Left lung (tissue), 10 donors: ENCODE results near the gene NSUN3. TPM values are rescaled to one million over a fixed set of nuclear protein-coding genes. Genes with fewer than 3 reads are reported as not detected.
"Not testable (repeated sequence)": the region's sequence is repeated elsewhere in the genome, so short reads cannot be mapped to it uniquely, and the experiment has no call there.

ENCODE experiments used
- ATAC-seq: fragments of 200-7000 bp; cut with Tn5 transposase; one replicate; pipeline ENCODE4 v1.9.1; 2020; ENCODE audit warnings: moderate library complexity
- DNase-seq, 4 donors: peaks; one replicate each; pipeline ENCODE4 v3.0.0-alpha.2; 2013 to 2020
- H3K27ac ChIP-seq, 2 donors: fragments of 200-600 bp; sonication (generic) in 1 of 2; one replicate each; pipeline versions ENCODE4 v1.5.0 to v1.8.0; 2020 to 2021
- H3K27me3 ChIP-seq, 2 donors: fragments of 200-600 bp; sonication (generic) in 1 of 2; one replicate each; pipeline versions ENCODE4 v1.5.0 to v1.8.0; 2020 to 2021
- H3K36me3 ChIP-seq, 2 donors: fragments of 200-600 bp; sonication (generic) in 1 of 2; one replicate each; pipeline versions ENCODE4 v1.5.0 to v1.8.0; 2020 to 2021
- H3K4me1 ChIP-seq, 2 donors: fragments of 200-600 bp; one replicate each; pipeline ENCODE4 v1.8.0; 2021
- H3K4me3 ChIP-seq, 2 donors: fragments of 200-600 bp; sonication (generic) in 1 of 2; one replicate each; pipeline versions ENCODE4 v1.5.0 to v1.8.0; 2020 to 2021; ENCODE audit warnings: mild to moderate bottlenecking in 1 of 2
- H3K9me3 ChIP-seq, 2 donors: fragments of 200-600 bp; sonication (generic) in 1 of 2; one replicate each; pipeline versions ENCODE4 v1.5.0 to v1.8.0; 2020 to 2021
- CTCF ChIP-seq, 2 donors: fragments of 200-600 bp; sonication (generic) in 1 of 2; IDR thresholded peaks; one replicate each; pipeline versions ENCODE4 v1.5.0 to v1.8.0; 2021; ENCODE audit warnings: antibody characterized with exemption in 2 of 2
- intact Hi-C, 2 donors: fragments of 100-400 bp; cut with DNase I; formaldehyde crosslinking; loops; one replicate each; pipeline versions ENCODE4 v1.11.2 to v1.14.2; 2022
- polyA plus RNA-seq, 6 donors: library from polyadenylated mRNA; unstranded; fragments of 120-200 nt; gene quantifications; one replicate each; pipeline ENCODE4 v1.2.1, GENCODE V29; 2013; ENCODE audit not compliant: insufficient read length in 6 of 6
- total RNA-seq, 2 donors: library from RNA; stranded (reverse); fragmentation: NEBNext Ultra II Directional; extraction: Animal tissue kit (Norgen Biotek cat#: 25700); gene quantifications; one replicate each; pipeline ENCODE4 v1.2.1, GENCODE V29; 2021
- donor health status: DM: no; HTN: yes; CAD: no.
- donor health status: DM: no; HTN: no; CAD: no.

Gene NSUN3
- total and polyA plus RNA-seq, 8 donors = 13.4 to 18.8 (median 16.3) TPM

DNA sequence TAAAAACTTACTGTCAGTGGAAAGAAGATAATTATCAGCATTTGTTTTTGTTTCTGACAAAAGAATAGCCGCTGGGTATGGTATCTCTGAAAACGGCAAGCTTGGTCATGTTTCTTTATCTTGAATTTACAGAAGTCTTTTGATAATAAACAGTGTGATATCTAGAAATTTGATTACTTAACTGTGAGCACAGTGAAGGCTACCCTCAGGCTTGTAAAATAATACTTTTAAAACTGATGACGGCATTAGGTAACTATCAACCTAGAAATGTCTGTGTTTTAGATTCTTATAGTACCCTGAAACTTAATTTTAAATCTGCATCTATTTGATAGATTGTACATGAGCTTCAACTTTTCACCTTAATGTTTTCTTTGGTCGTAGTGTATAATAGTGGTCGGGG lies 43.4 kb downstream of the NSUN3 start:
- H3K36me3 ChIP-seq = peaks cover 0 to 45% of the 10 kb centered on the region in 2 donors
- ATAC-seq = no peak
- intact Hi-C loops = no loop called here

GRCh38 chr3:94110232-94110631 lies 47.4 kb downstream of the NSUN3 start:
- intact Hi-C loops, H3K4me1 ChIP-seq, ATAC-seq, H3K27me3 ChIP-seq, H3K9me3 ChIP-seq, H3K4me3 ChIP-seq, H3K27ac ChIP-seq, DNase-seq: not testable (repeated sequence)
- H3K36me3 ChIP-seq = peaks cover 0 to 40% of the 10 kb centered on the region in 2 donors

More for the DNA sequence above, 43.4 kb downstream of the NSUN3 start:
- Histone ChIP-seq H3K9me3 (no peaks in the 10 kb centered on the region), H3K4me1 (no peaks in the 10 kb centered on the region), H3K27ac (no peak overlapping the region), H3K4me3 (no peak overlapping the region), H3K27me3 (no peaks in the 10 kb centered on the region)
- no peak for TF ChIP-seq CTCF (IDR thresholded peaks at IDR 0.05)
- no peak for DNase-seq

DNA sequence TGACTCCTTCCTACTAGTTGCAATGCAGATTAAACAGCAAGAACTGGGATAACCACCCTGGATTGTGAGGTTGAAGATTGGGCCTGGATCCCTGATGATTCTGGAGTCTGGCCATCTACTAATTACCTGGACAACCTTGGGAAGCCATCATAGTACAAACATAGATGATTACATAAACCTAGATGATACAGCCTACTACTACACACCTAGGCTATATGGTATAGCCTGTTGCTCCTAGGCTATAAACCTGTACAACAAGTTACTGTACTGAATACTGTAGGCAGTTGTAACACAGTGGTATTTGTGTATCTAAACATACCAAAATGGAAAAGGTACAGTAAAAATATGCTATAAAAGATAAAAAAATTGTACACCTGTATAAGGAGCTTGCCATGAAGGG lies 48.0 kb downstream of the NSUN3 start:
- no peak for TF ChIP-seq CTCF (IDR thresholded peaks at IDR 0.05)
- Histone ChIP-seq H3K4me1 (no peaks in the 10 kb centered on the region), H3K27me3 (no peaks in the 10 kb centered on the region), H3K36me3 (peaks cover 0 to 38% of the 10 kb centered on the region in 2 donors), H3K9me3 (no peaks in the 10 kb centered on the region), H3K4me3 (no peak overlapping the region), H3K27ac (no peak overlapping the region)
- intact Hi-C loops = no loop called here
- DNase-seq (no peak), ATAC-seq (no peak)

DNA sequence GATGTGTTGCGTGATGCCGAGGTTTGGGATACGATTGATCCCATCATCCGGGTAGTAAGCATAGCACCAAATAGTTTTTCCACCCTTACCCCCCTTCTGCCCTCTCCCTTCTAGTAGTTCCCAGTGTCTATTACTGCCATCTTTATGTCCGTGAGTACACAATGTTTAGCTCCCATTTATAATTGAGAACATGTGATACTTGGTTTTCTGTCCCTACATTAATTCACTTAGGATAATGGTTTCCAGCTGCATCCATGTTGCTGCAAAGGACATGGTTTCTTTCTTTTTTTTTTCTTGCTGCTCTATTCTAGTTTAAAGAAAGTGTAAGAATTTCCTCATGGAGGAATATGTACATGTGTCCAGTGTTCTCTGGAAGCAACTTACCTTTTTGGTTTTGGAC lies 51.8 kb downstream of the NSUN3 start:
- Histone ChIP-seq H3K27ac (no peak overlapping the region), H3K4me3 (no peak overlapping the region), H3K4me1 (peaks cover 0 to 3% of the 10 kb centered on the region in 2 donors), H3K9me3 (no peaks in the 10 kb centered on the region), H3K36me3 (peaks cover 0 to 29% of the 10 kb centered on the region in 2 donors), H3K27me3 (no peaks in the 10 kb centered on the region)
- no peak for ATAC-seq
- no peak for DNase-seq
- intact Hi-C loops = no loop called here
- no peak for TF ChIP-seq CTCF (IDR thresholded peaks at IDR 0.05)

DNA sequence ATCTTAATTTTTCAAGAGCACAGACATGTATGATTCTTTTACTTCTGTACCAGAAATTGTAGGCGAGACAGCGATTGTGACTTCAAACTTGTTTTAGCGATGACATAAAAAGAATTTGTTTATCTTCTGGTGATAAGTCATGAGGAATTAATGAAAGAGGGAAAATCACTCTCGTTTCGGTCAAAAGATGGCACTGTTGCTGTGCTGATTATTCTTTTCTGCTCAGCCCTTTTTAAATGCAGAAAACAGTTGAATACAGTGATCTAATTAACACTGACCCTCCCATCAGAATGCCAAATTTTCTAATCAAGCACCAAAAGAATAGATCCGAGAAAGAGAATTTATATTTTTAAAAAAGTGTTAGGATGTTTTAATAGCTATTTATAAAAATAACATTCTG lies 52.6 kb downstream of the NSUN3 start:
- Histone ChIP-seq H3K4me1 (peaks cover 0 to 3% of the 10 kb centered on the region in 2 donors), H3K9me3 (no peaks in the 10 kb centered on the region), H3K27ac (no peak overlapping the region), H3K36me3 (peaks cover 0 to 22% of the 10 kb centered on the region in 2 donors), H3K27me3 (no peaks in the 10 kb centered on the region), H3K4me3 (no peak overlapping the region)
- no peak for TF ChIP-seq CTCF (IDR thresholded peaks at IDR 0.05)
- no peak for ATAC-seq
- peak in 1 of 4 donors; percentile 7 for DNase-seq
- intact Hi-C loops = no loop called here

DNA sequence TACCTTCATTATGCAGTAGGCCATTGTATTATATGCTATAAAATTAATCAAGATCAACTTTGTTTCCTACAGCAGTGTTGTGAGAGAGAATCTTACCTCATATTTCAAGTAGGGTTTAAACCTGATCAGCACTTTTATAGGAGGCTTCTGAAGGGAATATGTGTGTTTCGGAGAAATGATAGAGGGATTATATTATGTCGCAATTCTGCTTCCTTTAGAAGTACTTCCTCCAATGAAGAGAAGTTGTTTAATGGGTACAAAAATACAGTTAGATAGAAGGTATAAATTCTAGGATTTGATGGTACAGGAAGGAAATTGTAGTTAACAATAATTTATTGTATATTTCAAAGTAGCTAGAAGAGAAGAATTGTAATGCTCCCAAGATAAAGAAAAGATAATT lies 54.9 kb downstream of the NSUN3 start:
- Histone ChIP-seq H3K9me3 (no peaks in the 10 kb centered on the region), H3K27ac (no peak overlapping the region), H3K27me3 (no peaks in the 10 kb centered on the region), H3K4me3 (no peak overlapping the region), H3K4me1 (peaks cover 0 to 3% of the 10 kb centered on the region in 2 donors), H3K36me3 (peaks cover 0 to 6% of the 10 kb centered on the region in 2 donors)
- TF ChIP-seq CTCF (IDR thresholded peaks at IDR 0.05) = no peak
- DNase-seq (no peak), ATAC-seq (no peak)
- intact Hi-C loops = no loop called here
